Right lobe of liver (tissue), 4 donors: ENCODE results near the gene PCDHGB1.

Source experiments
- POLR2A ChIP-seq: fragments of 450-650 bp; IDR thresholded peaks from one replicate; pipeline ENCODE4 v1.6.1; 2017; ENCODE audit warnings: antibody characterized with exemption, mild to moderate bottlenecking
- TF ChIP-seq, protein P1 (sequence below), 4 donors: fragments of 200-600 bp in 3 of 4; fragments of 450-650 bp in 1 of 4; IDR thresholded peaks; one replicate each; pipeline versions ENCODE4 v1.5.1 to v1.8.0; 2016 to 2022; ENCODE audit warnings: antibody characterized with exemption in 4 of 4, mild to moderate bottlenecking in 2 of 4
- donor health status: DM: no; HTN: no; CAD: no.
- donor health status: DM: no; HTN: no; CAD: no.
- donor health status: DM: no; HTN: yes; CAD: no.

- TF ChIP-seq, protein P1, sequence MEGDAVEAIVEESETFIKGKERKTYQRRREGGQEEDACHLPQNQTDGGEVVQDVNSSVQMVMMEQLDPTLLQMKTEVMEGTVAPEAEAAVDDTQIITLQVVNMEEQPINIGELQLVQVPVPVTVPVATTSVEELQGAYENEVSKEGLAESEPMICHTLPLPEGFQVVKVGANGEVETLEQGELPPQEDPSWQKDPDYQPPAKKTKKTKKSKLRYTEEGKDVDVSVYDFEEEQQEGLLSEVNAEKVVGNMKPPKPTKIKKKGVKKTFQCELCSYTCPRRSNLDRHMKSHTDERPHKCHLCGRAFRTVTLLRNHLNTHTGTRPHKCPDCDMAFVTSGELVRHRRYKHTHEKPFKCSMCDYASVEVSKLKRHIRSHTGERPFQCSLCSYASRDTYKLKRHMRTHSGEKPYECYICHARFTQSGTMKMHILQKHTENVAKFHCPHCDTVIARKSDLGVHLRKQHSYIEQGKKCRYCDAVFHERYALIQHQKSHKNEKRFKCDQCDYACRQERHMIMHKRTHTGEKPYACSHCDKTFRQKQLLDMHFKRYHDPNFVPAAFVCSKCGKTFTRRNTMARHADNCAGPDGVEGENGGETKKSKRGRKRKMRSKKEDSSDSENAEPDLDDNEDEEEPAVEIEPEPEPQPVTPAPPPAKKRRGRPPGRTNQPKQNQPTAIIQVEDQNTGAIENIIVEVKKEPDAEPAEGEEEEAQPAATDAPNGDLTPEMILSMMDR (IDR thresholded peaks at IDR 0.05), result no peak
- no peak for TF ChIP-seq POLR2A
Measured at GRCh38 chr5:141366016-141366896, 16.4 kb downstream of the PCDHGB1 start.
